Loucy (cell line): Measurements from ENCODE around the gene LRRC26.

Experiments used
- CTCF ChIP-seq: fragments of 200-600 bp; sonication (generic); conservative IDR thresholded peaks from 2 replicates; pipeline ENCODE4 v1.5.1; 2014; ENCODE audit warnings: mild to moderate bottlenecking, antibody characterized with exemption, low read length
- EZH2phosphoT487 ChIP-seq: fragments of 200-600 bp; IDR thresholded peaks from 2 replicates; pipeline ENCODE4 v1.6.1; 2018; ENCODE audit warnings: antibody characterized with exemption, mild to moderate bottlenecking, moderate library complexity, borderline replicate concordance

DNA sequence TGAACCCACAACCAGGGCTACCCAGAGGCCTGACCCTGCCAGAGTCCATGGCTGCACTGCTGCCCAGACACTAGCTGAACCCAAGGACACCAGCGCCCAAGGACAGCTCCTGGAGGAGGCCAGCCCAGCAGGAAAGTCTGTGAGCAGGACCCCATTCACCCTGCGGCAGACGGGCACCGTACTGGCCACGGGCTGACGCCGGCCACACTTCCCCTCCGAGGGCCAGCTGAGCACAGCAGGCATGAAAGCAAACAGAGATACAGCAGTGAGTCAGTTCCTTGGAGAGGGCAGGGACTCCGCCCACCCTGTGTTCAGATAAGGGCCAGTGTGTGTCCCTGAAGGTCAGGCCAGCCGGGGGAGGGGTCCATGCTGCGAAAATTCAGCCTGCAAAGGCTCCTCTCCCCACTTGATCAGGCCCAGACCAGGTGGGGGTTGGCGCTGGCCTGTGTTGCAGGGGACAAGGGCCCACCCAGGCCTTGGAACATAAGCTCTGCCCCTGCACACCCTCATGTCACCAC lies 49.0 kb upstream of the LRRC26 start:
- TF ChIP-seq CTCF (no peak), EZH2phosphoT487 (no peak)
